ENCODE data around the gene HOXA6. TPM values are rescaled to one million over a fixed set of nuclear protein-coding genes. Genes with fewer than 3 reads are reported as not detected.

HOXA6 gene
- not detected in 2 replicates for total RNA-seq

DNA sequence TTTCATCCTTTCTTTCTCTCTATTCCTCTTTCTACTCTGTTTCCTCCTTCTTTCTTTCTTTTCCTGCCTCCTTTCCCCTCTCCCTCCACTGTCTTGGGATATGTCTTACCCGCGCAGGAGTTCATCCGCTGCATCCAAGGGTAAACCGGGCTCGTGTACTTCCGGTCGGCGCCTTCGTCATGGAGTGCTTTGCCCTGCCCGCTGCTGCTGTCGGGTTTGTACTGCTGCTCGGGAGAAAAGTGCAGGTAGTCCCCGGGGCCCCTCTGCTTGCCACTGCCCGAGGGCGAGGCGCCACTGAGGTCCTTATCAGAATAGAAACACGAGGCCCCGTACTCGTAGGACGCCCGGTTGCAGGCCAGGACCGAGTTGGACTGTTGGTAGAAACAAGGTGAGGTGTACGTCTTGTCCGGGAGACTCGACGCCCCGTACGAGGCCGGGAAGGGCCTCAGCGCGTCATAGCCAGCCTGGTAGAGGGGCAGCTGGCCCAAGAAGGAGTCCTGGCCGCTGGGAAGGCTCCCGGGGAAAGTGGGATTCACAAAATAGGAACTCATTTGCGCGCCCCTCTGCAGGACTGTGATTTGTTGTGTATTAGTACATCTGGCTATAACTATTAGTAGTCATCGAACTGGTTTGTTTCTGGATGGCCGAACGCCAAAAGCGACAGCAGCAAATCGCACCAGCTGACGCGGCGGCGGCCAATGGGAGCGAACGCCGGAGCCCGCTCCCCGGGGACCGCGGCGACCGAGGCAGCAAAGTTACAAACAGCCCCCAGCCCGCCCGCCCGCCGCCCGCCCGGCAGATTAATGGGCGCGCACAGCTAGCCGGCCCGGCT is at the start of gene HOXA6:
HOXA6 (minus strand) TSS at position 576 of the 832 bp plus-strand sequence; CDS start at position 551, 25 bp downstream.
- intact Hi-C loops (cut with micrococcal nuclease): no loop called here

DNA sequence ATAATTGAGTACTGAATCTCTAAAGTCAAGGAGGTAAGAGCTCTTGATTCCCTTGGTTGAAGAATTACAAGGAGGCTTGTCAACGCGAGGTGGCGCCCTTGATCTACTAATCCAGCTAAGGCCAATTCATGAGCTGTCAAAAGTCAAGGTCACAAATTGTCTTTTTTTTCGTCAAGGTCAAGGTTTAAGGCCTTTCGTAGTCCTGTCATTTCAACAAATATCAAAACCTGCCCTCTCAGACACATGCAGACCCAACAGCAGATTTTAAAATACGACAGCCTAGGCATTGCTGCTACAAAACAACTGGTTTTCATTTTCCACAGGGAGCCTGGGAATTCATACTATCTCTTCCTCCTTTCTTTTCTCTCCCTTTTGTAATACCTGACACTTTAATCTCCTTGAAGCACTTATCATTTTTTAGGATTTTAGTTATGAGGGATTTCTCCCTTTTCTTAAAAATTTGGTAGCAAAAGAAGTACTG is 48.8 kb upstream of the HOXA6 start:
- intact Hi-C loops (cut with micrococcal nuclease): loop anchor here (1.0 to 5.0 kb wide), 8 partner anchors 32 to 901 kb away; partner anchors contain the start of genes EVX1 and HOXA9

DNA sequence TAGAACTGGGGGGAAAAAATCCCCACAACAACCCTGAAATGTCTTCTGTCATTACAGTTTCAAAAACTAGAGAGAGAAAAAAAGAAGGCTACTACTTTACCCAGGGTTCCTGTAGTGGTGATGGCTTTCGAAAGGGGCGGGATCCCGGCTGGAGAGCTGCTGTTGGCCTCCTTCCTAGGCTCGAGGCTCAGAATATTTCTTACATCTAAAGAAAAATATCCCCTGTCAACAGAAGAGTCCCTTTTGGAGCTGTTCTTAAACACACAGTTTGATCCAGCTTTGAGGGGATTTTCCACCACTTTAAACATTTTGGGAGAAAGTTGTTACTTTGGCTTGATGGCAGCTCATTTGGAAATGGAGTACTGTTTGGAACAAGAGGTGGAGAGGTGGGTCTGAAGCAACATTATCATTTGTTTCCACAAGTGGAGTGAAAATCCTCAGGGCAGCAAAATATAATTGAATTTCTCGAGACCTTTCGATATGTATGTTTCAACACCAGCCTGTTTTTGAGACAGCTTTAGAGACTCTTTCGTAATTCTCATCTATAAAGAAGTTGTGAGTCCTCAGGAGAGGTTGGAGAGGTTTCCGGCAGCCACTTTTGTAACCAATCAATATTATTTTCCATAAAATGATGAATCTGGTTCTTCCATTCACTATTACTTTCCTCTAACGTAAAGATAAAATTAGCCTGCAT is 47.3 kb upstream of the HOXA6 start:
- intact Hi-C loops (cut with micrococcal nuclease): loop anchor here (1.0 to 5.0 kb wide), 5 partner anchors 9 to 902 kb away; partner anchors contain the start of gene EVX1

DNA sequence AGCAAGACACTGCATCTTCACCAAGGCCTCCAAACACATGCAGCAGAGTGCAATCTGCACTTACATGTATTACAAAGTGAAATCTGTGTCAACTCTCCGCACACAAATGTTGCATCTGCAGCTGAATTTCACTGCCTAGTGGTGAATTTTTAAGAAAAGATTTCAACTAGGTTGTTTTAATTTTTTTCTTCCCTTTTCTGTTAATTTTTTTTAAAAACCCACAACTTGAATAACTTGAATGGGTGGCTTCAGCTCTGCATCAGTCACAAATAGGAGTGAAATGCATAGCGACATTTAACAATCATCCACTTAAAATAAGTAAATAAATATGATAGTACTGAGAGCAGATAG is 46.4 kb upstream of the HOXA6 start:
- intact Hi-C loops (cut with micrococcal nuclease): loop anchor here (1.0 kb wide), 1 partner anchor 8 kb away; no protein-coding TSS in a partner anchor

DNA sequence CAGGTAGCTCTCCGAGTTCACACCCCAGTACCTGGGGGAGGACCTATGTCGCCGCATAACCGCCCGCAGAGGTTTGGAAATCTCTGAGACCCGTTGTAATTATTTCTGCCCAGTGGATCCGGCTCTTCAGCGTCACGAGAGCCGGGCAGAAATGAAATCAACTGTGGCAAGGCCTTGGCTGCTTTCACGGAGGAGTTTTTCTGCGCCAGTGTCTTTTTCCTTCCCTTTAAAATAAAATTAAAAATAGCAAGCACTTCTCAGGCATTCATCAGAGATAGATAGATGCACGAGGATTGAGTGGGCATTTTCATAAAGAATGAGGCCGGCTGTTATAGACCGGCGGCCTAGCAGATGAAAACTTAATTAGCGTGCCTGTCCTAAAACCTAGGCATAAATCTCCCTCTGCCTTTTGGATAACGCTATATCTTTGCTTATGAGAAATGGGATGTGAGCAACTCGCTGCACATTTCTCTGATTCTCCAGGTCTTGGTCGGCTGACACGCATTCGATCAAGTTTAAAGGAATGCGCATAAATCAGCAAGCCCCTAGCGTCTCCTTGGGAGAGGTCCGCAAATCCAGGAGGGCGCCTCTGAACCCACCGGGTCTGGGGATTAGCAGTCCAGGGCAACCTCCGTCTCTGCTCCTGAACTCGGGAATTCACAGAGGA is 45.9 kb upstream of the HOXA6 start:
- intact Hi-C loops (cut with micrococcal nuclease): loop anchor here (1.0 kb wide), 1 partner anchor 7 kb away; no protein-coding TSS in a partner anchor

DNA sequence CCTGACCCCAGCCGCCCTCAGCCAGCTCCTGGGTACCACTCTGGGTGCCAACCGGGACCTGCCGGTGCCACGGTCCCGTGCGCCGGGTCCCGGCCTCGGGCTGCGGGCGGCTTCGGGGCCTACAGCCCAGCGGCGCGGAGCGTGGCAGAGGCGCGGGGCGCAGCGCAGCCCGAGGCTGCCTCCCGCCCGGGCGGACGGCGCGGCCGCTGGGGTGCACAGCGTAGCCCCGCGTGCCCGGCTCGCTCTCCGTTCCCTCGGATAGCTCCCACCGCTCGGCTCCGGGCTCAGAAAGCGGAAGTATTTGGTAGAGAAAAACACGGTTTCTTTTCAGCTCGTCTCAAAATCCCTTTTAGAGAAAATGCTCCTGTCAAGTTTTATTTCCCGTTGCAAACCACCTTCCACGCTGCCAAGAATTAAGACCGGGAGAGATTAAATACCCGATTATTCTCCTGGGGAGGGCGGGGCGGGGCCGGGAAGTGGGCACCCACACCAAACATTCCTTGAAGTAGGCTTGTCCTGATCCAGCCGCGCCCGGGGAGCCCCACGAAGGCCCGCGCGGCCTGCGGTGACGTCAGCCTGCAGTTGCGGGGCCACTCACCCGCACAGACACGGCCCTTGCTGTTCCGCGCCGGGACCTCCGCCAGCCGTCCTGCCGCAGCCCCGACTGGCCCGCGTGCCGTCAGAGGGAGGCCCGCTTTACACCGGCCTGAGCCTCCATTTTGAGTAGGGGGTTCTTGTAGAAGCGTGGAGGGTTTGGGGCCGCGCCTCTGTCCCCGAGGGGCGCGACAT is 45.2 kb upstream of the HOXA6 start:
- intact Hi-C loops (cut with micrococcal nuclease): no loop called here

DNA sequence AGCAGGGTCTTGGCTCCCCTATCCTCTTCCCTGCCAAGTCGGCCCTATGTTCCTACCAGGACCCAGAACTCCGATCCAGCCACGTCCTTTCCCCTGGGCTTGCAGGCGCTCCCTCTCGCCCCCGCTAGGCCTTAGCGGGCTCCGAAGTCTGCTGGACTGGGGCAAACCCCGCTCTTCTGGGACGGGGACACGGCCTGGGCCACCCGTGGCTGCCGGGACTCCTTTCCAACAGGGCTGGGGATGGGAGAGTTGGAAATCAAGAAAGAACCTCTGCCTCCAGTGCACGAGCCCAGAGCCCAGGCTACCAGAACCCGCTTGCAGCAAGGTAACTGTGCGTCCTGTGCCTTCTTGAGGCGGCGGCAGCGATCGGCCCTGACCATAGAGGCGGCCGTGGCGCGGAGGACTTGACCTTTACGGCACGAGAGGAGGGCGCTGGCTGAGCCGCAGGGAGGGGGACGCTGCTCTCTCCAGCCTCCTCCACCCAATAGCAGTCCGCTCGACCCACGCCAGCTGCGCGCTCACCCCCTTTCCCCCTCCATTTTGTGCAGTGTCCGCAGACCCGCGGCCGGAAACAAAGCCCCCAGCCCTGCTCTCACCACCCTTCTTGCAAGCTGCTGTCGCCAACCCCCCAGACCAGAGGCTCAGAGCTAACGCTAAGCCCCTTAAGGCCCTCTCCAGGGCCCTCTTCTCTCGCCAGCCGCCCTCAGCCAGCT is 44.4 kb upstream of the HOXA6 start:
- intact Hi-C loops (cut with micrococcal nuclease): no loop called here

DNA sequence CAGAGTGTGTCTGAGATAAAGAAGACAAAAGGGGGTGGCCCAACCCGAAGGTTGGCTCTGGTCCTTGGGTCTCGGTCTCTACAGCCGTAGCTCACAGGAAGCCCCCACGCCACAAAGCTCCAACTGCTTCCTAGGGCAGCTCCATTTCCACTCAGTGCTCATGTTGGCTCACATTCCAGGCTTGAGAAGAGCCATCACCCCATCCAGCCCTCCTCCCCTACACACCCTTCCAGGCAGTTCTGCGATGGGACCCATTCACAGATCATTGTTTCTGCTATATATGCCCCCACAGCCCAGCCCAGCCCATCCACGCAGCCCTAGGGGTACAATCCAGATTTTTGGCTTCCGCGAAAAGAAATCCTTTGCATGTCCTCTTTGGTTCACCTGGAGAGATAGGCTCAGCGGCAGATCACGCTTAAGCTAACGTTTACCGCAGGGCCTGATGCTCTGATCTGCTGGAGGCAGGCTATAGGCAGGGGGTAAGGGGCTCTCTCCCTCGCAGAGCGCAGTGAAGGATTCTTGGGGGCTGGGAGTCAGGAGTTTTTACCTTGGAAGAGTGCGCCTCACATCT is 43.7 kb upstream of the HOXA6 start:
- intact Hi-C loops (cut with micrococcal nuclease): no loop called here

DNA sequence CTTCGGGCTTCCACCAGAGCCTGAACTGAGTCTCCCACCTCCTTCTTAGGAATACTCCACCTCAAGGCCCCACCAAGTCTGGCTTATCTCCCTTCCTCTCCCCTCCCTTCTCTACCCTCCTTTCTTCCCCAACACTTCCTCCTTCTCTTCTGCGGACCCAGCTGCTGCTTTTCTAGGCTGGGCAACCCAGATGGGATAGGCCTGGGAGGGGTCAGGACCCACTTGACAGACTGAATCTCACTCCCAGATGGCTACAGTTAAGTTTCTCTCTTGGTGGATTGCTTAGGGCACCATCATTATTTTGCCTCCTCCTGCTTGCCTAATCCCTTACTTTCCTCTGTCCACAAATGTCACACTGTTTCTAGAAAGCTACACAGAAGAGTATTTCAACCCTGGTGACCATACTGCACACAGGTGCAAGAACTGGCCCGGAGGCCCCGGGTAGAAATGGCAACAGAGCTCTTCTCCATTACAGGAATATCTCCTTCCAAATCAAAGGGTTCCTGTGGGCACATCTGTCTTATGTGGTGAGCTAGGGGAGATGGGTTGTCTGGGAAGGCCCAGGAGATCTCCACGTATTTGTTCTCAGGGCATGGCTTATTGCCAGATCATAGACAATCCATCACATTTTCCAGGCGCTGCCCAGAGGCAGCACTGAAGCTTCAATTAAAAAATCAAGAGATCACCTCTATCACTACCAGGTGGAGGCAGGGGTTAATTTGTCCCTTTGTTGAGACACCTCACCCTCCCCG is 42.6 kb upstream of the HOXA6 start:
- intact Hi-C loops (cut with micrococcal nuclease): no loop called here

DNA sequence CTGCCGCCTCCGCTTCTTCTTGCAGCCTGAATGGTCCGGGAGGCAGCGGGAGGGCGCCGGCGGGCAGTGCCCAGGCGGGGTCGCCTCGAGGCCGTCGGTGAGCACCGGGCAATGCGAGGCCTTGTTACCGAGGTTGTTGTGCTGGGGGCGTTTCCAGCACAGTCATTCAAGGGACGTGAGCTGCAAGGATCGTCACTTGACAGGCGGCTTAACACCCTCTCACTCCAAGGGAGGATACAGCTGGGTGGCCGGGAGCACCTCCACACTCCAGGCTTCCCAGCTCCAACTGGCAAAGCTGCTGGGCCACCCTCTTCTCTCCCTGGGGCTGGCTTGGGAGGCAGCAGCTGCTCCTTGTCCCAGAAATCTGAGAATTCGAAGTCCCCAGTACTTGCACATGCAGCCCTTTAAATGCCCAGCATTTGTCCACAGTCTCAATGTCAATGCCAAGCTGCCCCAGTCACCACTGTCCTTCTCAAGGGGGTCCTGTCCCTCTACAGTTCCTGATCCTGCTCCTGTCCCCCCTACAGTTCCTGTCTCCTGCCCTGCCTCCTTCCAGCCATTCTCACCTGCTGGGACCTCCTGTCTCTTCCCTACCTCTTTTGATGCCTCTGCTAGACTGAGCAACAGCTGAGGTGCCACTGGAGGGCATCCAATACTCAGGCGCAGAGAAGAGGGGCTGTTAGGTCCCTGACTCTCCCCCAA is 41.9 kb upstream of the HOXA6 start:
- intact Hi-C loops (cut with micrococcal nuclease): no loop called here

DNA sequence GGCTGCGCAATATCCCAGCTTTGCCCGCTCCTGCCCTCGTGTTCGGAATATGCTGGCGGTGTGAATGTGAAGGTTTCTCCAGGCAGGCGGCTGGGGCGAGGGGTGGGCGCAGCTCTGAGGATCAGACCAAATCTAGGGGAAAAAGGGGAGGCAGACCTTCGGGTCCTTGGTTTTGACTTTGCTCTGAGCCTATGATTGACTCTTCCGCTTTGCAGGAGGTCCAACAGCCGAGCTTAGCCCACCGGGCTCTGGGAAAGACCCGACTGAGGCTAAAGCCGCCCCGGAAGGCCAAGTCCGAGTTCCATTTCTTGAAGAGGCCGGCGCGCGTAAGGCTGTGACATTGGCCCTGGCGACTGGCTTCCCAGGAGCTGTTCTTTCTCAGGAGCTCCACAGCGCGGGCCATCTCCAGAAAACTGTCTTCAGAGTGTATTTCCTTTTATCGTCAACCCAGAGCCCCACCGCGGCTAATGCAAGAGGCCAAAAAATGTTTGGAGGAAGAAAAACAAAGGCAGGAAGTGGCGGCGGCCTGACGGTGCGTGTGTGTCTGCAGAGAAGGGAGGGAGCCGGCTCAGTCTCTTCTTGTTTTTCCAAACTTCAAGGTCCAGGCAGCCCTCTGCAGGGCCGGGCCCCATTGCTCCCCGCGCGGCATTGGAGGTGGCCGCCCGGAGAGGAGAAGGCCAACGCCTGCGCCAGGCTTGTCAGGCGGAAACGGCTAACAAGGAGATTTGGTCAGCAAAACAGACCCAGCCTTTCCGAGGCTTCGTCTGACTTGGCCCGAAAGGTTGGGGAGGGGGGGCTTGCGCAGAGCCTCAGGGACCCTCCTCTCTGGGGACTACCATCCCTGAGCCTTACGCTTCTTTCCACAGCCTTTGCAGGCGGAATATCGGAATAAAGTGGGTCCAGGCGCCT is 41.1 kb upstream of the HOXA6 start:
- intact Hi-C loops (cut with micrococcal nuclease): no loop called here

DNA sequence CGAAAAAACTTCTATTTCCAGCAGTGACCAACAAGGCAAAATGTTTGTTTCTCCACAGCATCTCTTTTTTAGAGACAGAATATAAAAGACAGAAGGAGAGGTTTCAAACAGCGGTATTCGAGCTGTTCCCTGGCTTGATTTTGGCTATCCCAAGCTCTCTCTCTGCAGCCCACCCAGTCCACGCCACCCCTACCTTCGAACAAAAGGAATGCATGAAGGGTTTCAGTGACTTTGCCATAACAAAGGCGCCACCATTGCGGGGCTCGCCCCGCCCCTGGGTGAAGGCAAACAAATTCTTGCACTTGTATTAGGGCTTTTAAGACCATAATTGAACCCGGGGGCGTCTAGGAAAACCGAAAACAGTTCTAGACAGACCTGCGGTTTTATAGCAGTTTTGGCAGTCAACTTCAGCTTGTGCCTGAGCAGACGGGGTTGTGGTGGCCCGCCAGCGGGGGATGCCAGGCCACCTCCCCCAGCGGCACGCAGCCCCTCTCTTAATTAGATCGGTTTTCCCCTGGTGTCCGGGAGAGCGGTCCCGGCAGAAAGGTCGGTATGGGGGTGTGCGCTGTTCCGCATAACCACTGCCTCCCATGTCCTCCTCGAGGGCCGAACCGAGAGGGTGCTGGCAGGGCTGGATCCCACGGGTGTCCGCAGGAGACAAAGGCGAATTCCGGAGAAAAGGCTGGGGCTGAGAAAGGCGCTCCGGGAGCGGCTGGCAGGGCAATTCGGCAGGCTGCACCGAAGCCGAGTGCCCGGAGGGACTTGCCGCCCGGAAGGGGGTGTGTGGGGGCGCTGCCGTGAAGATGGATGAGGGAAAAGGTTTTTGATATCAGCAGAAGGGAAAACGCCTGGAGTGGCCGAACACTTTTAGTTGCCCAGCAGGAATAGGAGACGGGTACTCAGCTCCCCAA is 40.2 kb upstream of the HOXA6 start:
- intact Hi-C loops (cut with micrococcal nuclease): no loop called here

DNA sequence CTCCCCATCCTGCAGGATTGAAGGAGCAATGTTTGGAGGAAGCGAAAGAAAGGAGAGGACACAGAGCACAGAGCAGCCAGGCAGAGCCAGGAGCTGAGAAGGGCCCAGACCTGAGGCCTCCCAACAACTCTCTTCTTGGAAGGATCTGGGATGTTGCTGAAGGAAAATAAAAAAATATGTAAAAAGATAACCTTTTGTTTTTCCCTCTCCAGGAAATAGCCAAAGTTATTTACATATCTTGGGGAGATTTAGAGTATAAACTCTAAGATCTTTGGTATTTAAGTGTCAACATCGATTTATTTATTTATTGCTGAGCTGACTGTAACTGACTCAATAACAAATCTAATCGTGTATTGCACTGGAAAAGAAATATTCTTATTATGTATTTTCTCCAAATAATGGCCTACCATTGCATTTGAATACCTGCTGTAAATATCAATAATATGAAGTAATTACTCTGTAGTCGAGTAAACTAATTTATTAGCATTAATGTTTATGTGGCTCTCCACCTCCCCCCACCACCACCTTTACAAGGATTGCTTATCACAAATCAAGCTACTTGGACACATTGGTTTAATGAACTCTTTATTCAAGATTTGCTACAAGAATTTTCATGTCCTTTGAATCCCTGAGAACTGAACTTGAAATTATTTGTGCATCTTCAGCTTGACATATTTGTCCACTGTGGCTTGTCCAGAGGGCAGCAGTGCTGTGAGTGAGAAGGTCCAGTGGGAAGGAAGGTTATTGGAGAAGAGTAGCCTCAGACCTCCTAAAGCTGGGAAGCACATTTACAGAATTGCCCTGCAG is 39.3 kb upstream of the HOXA6 start:
- intact Hi-C loops (cut with micrococcal nuclease): loop anchor here (1.0 kb wide), 1 partner anchor 7 kb away; no protein-coding TSS in a partner anchor

DNA sequence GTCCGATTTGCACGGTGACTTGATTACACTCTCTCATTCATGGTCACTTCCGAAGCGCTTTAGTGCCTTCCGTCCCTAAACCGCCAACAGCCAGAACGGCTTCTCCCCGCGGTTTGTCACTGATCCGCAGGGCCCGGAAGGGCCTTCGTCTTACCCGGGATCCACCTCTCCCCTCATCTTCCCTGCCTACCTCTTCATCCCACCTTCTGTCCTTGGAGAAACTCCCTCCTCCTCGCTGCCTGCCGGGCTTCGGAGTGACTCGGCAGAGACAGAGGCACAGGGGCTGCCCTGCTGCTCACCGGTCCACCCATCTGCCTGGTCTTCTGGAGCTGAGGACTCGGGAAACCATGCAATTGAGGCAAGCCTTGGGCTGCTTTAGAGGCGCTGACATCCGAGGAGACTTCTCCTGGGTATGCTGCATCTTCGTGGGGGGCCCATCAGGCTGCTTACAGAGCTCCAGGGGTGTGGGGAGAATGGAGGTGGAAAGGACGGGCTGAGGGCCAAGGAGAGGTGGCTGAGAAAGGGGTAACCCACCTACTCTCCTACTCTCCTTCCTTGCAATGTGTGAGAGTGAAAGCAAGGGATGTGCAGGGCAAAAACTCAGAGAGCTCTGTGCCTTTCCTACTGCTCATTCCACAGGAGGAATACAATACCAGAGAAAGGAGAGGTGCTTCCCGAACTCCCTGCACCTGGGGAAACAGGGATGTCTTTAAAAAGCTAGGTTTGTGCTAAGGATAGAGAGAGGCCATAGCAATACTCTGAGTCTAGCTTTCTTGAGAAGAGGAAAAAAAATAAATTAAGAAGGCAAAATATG is 38.5 kb upstream of the HOXA6 start:
- intact Hi-C loops (cut with micrococcal nuclease): loop anchor here (1.0 to 2.0 kb wide), 4 partner anchors 8 to 29 kb away; partner anchors contain the start of gene HOXA7

Data from T-helper 2 cell treated with Interferon-gamma antibody and Interleukin-4, amounts not matched to agents 100 ng/mL and 5 ng/mL, for 36 hours (primary cell).